Thyroid gland (tissue), 4 donors: ENCODE results near the gene PRKRIP1.

ENCODE experiments used
- POLR2A ChIP-seq, 2 donors: fragments of 450-650 bp; IDR thresholded peaks; one replicate each; pipeline ENCODE4 v1.6.1; 2017; ENCODE audit warnings: antibody characterized with exemption in 2 of 2, mild to moderate bottlenecking in 2 of 2, moderate library complexity in 1 of 2
- TF ChIP-seq, protein P1 (sequence below), 6 experiments: fragments of 200-600 bp in 3 of 6; fragments of 450-650 bp in 3 of 6; sonication (generic) in 3 of 6; IDR thresholded peaks; one replicate each; pipeline ENCODE4 v1.5.1; 2016 to 2019; ENCODE audit warnings: antibody characterized with exemption in 6 of 6, mild to moderate bottlenecking in 2 of 6, inconsistent platforms in 1 of 6, moderate library complexity in 1 of 6

DNA sequence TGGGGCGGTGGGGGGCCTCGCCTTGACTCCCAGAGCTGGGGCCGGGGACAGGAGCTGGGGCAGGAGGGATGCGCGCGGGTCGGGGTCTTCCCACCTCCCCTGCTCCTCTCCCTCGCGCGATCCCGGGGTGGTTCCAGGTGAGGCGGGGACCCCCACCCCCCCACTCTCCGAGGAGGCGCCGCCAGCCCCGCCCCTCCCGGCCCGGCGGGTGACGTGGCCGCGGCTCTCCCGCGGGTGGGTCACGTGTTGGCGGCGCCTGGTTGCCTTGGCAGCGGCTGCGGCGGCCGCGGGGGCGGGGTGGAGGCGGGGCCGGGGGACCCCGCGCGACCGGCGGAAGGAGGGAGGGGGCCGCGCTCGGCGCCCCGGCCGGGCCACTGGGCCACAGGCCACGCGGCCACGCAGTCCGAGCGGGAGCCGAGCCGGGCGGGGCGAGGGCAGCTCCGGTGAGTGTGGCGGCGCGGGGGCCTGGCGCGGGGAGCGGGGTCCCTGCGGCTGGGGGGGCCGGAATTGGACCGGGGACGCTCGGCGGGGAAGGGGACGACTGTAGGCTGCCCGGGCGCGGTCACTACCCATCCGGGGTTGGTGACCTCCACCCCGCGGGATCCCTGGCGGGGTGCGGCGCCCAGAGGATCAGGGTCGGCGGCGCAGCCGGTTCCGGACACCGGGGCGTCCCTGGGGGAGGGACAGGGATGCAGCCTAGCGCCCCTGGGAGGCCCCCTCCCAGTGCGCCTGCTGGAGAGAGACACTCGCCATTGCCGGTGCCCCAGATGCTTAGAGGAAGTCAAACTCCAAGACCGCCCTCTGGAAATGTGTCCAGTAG is 37.3 kb downstream of the PRKRIP1 start, which contains the start of gene ORAI2:
- TF ChIP-seq, protein P1, sequence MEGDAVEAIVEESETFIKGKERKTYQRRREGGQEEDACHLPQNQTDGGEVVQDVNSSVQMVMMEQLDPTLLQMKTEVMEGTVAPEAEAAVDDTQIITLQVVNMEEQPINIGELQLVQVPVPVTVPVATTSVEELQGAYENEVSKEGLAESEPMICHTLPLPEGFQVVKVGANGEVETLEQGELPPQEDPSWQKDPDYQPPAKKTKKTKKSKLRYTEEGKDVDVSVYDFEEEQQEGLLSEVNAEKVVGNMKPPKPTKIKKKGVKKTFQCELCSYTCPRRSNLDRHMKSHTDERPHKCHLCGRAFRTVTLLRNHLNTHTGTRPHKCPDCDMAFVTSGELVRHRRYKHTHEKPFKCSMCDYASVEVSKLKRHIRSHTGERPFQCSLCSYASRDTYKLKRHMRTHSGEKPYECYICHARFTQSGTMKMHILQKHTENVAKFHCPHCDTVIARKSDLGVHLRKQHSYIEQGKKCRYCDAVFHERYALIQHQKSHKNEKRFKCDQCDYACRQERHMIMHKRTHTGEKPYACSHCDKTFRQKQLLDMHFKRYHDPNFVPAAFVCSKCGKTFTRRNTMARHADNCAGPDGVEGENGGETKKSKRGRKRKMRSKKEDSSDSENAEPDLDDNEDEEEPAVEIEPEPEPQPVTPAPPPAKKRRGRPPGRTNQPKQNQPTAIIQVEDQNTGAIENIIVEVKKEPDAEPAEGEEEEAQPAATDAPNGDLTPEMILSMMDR (IDR thresholded peaks at IDR 0.05), result no peak
- TF ChIP-seq POLR2A (IDR thresholded peaks at IDR 0.05), result peak in 1 of 2 donors; percentile 56
